Mesenchymal stem cell (in vitro differentiated cells and primary cell): ENCODE data around the gene MAMSTR. TPM values are rescaled to one million over a fixed set of nuclear protein-coding genes. Genes with fewer than 3 reads are reported as not detected.
"Not testable (repeated sequence)": the region's sequence is repeated elsewhere in the genome, so short reads cannot be mapped to it uniquely, and the experiment has no call there.

Experiments used
- DNase-seq: peaks from one replicate; pipeline ENCODE4 v3.0.0-alpha.2; 2013
- H2AFZ ChIP-seq: one replicate; pipeline ENCODE4 v1.6.1; 2013; ENCODE audit warnings: low read depth, mild to moderate bottlenecking, control low read depth, inconsistent platforms, low read length, moderate library complexity
- H2AK5ac ChIP-seq: 2 replicates; pipeline ENCODE4 v1.6.1; 2013; ENCODE audit warnings: low read length, moderate library complexity, mild to moderate bottlenecking, inconsistent platforms; ENCODE audit not compliant: severe bottlenecking
- H2BK120ac ChIP-seq: one replicate; pipeline ENCODE4 v1.6.1; 2013; ENCODE audit warnings: low read depth, mild to moderate bottlenecking, inconsistent platforms, low read length, moderate library complexity
- H2BK12ac ChIP-seq, 2 experiments: one replicate each; pipeline ENCODE4 v1.6.1; 2013; ENCODE audit warnings: inconsistent platforms in 2 of 2, low read length in 2 of 2, mild to moderate bottlenecking in 2 of 2, moderate library complexity in 2 of 2, control low read depth in 1 of 2
- H2BK15ac ChIP-seq: one replicate; pipeline ENCODE4 v1.6.1; 2013; ENCODE audit warnings: mild to moderate bottlenecking, low read depth, inconsistent platforms; ENCODE audit not compliant: poor library complexity, severe bottlenecking
- H2BK5ac ChIP-seq: 2 replicates; pipeline ENCODE4 v1.6.1; 2013; ENCODE audit warnings: low read depth, mild to moderate bottlenecking, low read length, control low read depth, inconsistent platforms; ENCODE audit not compliant: poor library complexity, severe bottlenecking
- H3K14ac ChIP-seq, 2 experiments: one replicate each; pipeline ENCODE4 v1.6.1; 2013; ENCODE audit warnings: inconsistent platforms in 2 of 2, low read length in 2 of 2, control low read depth in 1 of 2, mild to moderate bottlenecking in 1 of 2, moderate library complexity in 1 of 2
- H3K18ac ChIP-seq, 2 experiments: one replicate each; pipeline ENCODE4 v1.6.1; 2013; ENCODE audit warnings: inconsistent platforms in 2 of 2, low read length in 2 of 2, control low read depth in 1 of 2, low read depth in 1 of 2, mild to moderate bottlenecking in 1 of 2
- H3K23ac ChIP-seq, 2 experiments: one replicate each; pipeline ENCODE4 v1.6.1; 2013; ENCODE audit warnings: inconsistent platforms in 2 of 2, low read length in 2 of 2, mild to moderate bottlenecking in 2 of 2, moderate library complexity in 2 of 2, control low read depth in 1 of 2
- H3K27ac ChIP-seq: 2 replicates; pipeline ENCODE4 v1.5.1; 2013; ENCODE audit warnings: mild to moderate bottlenecking, moderate library complexity, low read length, control low read depth, inconsistent platforms; ENCODE audit not compliant: poor library complexity, severe bottlenecking
- H3K27me3 ChIP-seq, 2 experiments: 2 replicates each; pipeline versions ENCODE4 v1.6.1 to v1.7.0; 2013; ENCODE audit warnings: low read length in 2 of 2, mild to moderate bottlenecking in 2 of 2, moderate library complexity in 2 of 2, control low read depth in 1 of 2, inconsistent platforms in 1 of 2; ENCODE audit not compliant: control insufficient read depth in 1 of 2, insufficient read depth in 1 of 2
- H3K36me3 ChIP-seq, 2 experiments: 2 replicates each; pipeline versions ENCODE4 v1.6.1 to v1.7.0; 2013; ENCODE audit warnings: low read length in 2 of 2, control low read depth in 1 of 2, inconsistent platforms in 1 of 2, low read depth in 1 of 2, mild to moderate bottlenecking in 1 of 2; ENCODE audit not compliant: insufficient read depth in 2 of 2, control insufficient read depth in 1 of 2
- H3K4ac ChIP-seq, 2 experiments: one replicate each; pipeline ENCODE4 v1.6.1; 2013; ENCODE audit warnings: inconsistent platforms in 2 of 2, low read length in 2 of 2, mild to moderate bottlenecking in 2 of 2, moderate library complexity in 2 of 2, control low read depth in 1 of 2, low read depth in 1 of 2
- H3K4me1 ChIP-seq: 2 replicates; pipeline ENCODE4 v1.6.1; 2013; ENCODE audit warnings: low read depth, low read length, control low read depth; ENCODE audit not compliant: control insufficient read depth, insufficient read depth
- H3K4me2 ChIP-seq: 2 replicates; pipeline ENCODE4 v1.6.1; 2013; ENCODE audit warnings: low read length, mild to moderate bottlenecking, inconsistent platforms; ENCODE audit not compliant: poor library complexity, severe bottlenecking
- H3K4me3 ChIP-seq, 2 experiments: 2 replicates each; pipeline versions ENCODE4 v1.5.1 to v1.7.0; 2013; ENCODE audit warnings: low read length in 2 of 2, mild to moderate bottlenecking in 2 of 2, control low read depth in 1 of 2, low read depth in 1 of 2; ENCODE audit not compliant: insufficient read depth in 1 of 2
- H3K79me1 ChIP-seq: replicated peaks from 2 replicates; pipeline ENCODE4 v1.6.1; 2013; ENCODE audit warnings: mild to moderate bottlenecking, control low read depth, low read length, inconsistent platforms; ENCODE audit not compliant: poor library complexity, severe bottlenecking
- H3K9ac ChIP-seq: 2 replicates; pipeline ENCODE4 v1.7.0; 2013; ENCODE audit warnings: mild to moderate bottlenecking, low read length, moderate library complexity
- H3K9me3 ChIP-seq: 2 replicates; pipeline ENCODE4 v1.7.0; 2013; ENCODE audit warnings: mild to moderate bottlenecking, low read length; ENCODE audit not compliant: control insufficient read depth
- H4K8ac ChIP-seq: one replicate; pipeline ENCODE4 v1.6.1; 2013; ENCODE audit warnings: inconsistent platforms, mild to moderate bottlenecking, low read length, moderate library complexity
- H4K91ac ChIP-seq: one replicate; pipeline ENCODE4 v1.6.1; 2013; ENCODE audit warnings: mild to moderate bottlenecking, low read length, inconsistent platforms
- WGBS: methylation state at CpG from one replicate; pipeline ENCODE4 v1.1.7; 2013; ENCODE audit warnings: mixed read lengths; 5-methylcytosine and 5-hydroxymethylcytosine counted together
- polyA plus RNA-seq, 2 experiments: library from polyadenylated mRNA; stranded (reverse); fragments of 200-250 nt; gene quantifications; one replicate each; pipeline ENCODE4 v1.2.3, GENCODE V29; 2013

The MAMSTR gene
- 1.3 TPM for polyA plus RNA-seq (2013, experiment 1 of 2)
- 0.99 TPM for polyA plus RNA-seq (2013, experiment 2 of 2)

- H3K9ac ChIP-seq, result peak within 1 kb of the TSS; percentile 88
- H3K14ac ChIP-seq, result no peak within 1 kb of the TSS
- H3K27ac ChIP-seq, result no peak within 1 kb of the TSS
- H4K91ac ChIP-seq, result peak within 1 kb of the TSS; percentile 28
- no peak within 1 kb of the TSS for H2BK5ac ChIP-seq
- peak within 1 kb of the TSS; percentile 77 for H2BK120ac ChIP-seq
- peak within 1 kb of the TSS; percentile 66 for H2AFZ ChIP-seq
- peaks cover 22% of the 10 kb centered on the region for H3K4me1 ChIP-seq
- peak within 1 kb of the TSS; percentile 69 to 85 for H3K4ac ChIP-seq
- peaks cover 8% of the 10 kb centered on the region for H3K79me1 ChIP-seq
- H3K27me3 ChIP-seq, result no peaks in the 10 kb centered on the region
- no peaks in the 10 kb centered on the region for H3K36me3 ChIP-seq
- no peaks in the 10 kb centered on the region for H3K9me3 ChIP-seq
- no peak within 1 kb of the TSS for H3K23ac ChIP-seq
- H4K8ac ChIP-seq, result peak within 1 kb of the TSS; percentile 55
- H2BK15ac ChIP-seq, result peak within 1 kb of the TSS; percentile 64
- no peak within 1 kb of the TSS for H3K4me2 ChIP-seq
- peak within 1 kb of the TSS in 1 of 2 experiments; percentile 84 for H3K4me3 ChIP-seq
- DNase-seq, result no peak
- no peak within 1 kb of the TSS for H2AK5ac ChIP-seq
- 89% methylated on average over 32 of the region's 33 CpGs for WGBS
- H2BK12ac ChIP-seq, result peak within 1 kb of the TSS in 1 of 2 experiments; percentile 70
- peak within 1 kb of the TSS; percentile 47 to 56 for H3K18ac ChIP-seq
These were observed at the start of gene MAMSTR for GRCh38 chr19:48719263-48720171. Gene MAMSTR, minus strand, starts transcription at chr19:48719725. Its CDS starts 694 bp downstream, at chr19:48719031.

GRCh38 chr19:48768994-48769713 is 49.6 kb upstream of the MAMSTR start:
- peaks cover 6 to 25% of the 10 kb centered on the region in 2 experiments for H3K27me3 ChIP-seq
- no peak overlapping the region for H3K4me3 ChIP-seq
- no peak overlapping the region for H3K23ac ChIP-seq
- H3K4me2 ChIP-seq, result no peak overlapping the region
- WGBS, result 87% methylated on average over 9 of the region's 11 CpGs
- no peaks in the 10 kb centered on the region for H3K36me3 ChIP-seq
- H2BK5ac ChIP-seq, result peak overlapping the region; percentile 44
- no peak overlapping the region for H2BK120ac ChIP-seq
- no peak overlapping the region for H2BK15ac ChIP-seq
- no peak overlapping the region for H3K14ac ChIP-seq
- no peak overlapping the region for H3K18ac ChIP-seq
- no peaks in the 10 kb centered on the region for H3K79me1 ChIP-seq
- H3K4ac ChIP-seq, result no peak overlapping the region
- no peak overlapping the region for H4K91ac ChIP-seq
- no peak overlapping the region for H3K9ac ChIP-seq
- no peak overlapping the region for H2AK5ac ChIP-seq
- no peak overlapping the region for H2BK12ac ChIP-seq
- H3K9me3 ChIP-seq, result no peaks in the 10 kb centered on the region
- no peak for DNase-seq
- no peak overlapping the region for H4K8ac ChIP-seq
- H3K27ac ChIP-seq, result peak overlapping the region; percentile 57
- H2AFZ ChIP-seq, result no peak overlapping the region
- peaks cover 5% of the 10 kb centered on the region for H3K4me1 ChIP-seq

GRCh38 chr19:48768171-48768753 is 48.7 kb upstream of the MAMSTR start:
- H4K91ac ChIP-seq, H2BK5ac ChIP-seq, H3K4ac ChIP-seq, H3K4me1 ChIP-seq, H3K18ac ChIP-seq, H3K4me2 ChIP-seq, H2BK12ac ChIP-seq, H2BK15ac ChIP-seq, H2AFZ ChIP-seq, H4K8ac ChIP-seq, H3K27ac ChIP-seq, H2BK120ac ChIP-seq, H3K36me3 ChIP-seq, H2AK5ac ChIP-seq, H3K4me3 ChIP-seq, H3K14ac ChIP-seq, H3K9ac ChIP-seq, H3K79me1 ChIP-seq, H3K9me3 ChIP-seq, DNase-seq, H3K23ac ChIP-seq: not testable (repeated sequence)
- WGBS, result 66% methylated on average over 2 of the region's 6 CpGs
- peaks cover 7 to 32% of the 10 kb centered on the region in 2 experiments for H3K27me3 ChIP-seq

GRCh38 chr19:48765816-48766215 is 46.3 kb upstream of the MAMSTR start:
- not testable (repeated sequence) for H3K4me2 ChIP-seq, H4K8ac ChIP-seq, H4K91ac ChIP-seq, H3K4me1 ChIP-seq, DNase-seq, H3K4ac ChIP-seq, H3K4me3 ChIP-seq, H2BK12ac ChIP-seq, H3K18ac ChIP-seq, H3K36me3 ChIP-seq, H3K9ac ChIP-seq, H3K9me3 ChIP-seq, H2BK15ac ChIP-seq, H2BK120ac ChIP-seq, H2AFZ ChIP-seq, H3K23ac ChIP-seq, H2AK5ac ChIP-seq, H3K79me1 ChIP-seq, H2BK5ac ChIP-seq, H3K27ac ChIP-seq, H3K14ac ChIP-seq
- 92% methylated on average over 1 of the region's 5 CpGs for WGBS
- H3K27me3 ChIP-seq, result peaks cover 30 to 56% of the 10 kb centered on the region in 2 experiments
